Measurements from ENCODE around the gene AGMO.

DNA sequence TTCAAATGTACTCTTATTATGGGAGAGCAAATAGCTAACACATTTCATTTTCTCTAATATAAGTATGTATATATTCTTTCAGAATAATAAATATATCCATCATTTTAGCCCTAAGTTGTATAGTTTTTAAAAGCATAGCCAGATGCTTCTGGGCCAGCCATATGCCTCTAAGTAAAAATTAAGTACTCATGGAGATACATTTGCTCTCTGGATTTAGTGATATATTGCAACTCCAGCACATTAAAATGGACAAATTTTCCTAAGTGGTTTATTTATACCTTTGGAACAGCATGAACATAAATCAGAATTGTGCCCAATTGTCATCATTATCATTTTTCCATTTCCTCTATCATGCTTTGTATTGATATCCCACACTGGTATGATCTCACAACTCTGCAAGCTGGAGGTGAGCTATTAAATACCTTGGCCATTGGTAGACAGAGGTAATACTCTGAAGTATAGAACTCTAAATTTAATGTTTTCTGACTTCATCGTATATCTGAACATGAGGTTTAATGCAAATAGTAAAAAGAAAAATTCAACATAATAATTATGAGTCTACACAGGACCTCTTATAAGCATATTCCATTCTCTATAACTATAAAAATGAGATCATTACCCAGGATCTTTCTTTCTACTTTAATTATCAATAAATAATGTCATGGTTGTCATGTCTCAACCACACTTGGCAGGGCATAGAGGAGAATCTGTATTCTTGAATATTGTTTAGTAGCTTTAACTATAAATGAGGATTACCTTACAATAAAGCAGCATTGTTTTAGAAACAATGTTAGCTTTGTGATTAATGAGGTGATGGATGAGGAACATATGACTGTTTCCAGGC is 90.8 kb downstream of the AGMO start:
- TF ChIP-seq, protein P1, sequence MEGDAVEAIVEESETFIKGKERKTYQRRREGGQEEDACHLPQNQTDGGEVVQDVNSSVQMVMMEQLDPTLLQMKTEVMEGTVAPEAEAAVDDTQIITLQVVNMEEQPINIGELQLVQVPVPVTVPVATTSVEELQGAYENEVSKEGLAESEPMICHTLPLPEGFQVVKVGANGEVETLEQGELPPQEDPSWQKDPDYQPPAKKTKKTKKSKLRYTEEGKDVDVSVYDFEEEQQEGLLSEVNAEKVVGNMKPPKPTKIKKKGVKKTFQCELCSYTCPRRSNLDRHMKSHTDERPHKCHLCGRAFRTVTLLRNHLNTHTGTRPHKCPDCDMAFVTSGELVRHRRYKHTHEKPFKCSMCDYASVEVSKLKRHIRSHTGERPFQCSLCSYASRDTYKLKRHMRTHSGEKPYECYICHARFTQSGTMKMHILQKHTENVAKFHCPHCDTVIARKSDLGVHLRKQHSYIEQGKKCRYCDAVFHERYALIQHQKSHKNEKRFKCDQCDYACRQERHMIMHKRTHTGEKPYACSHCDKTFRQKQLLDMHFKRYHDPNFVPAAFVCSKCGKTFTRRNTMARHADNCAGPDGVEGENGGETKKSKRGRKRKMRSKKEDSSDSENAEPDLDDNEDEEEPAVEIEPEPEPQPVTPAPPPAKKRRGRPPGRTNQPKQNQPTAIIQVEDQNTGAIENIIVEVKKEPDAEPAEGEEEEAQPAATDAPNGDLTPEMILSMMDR (IDR thresholded peaks at IDR 0.05), result no peak
- TF ChIP-seq POLR2A (IDR thresholded peaks at IDR 0.05), result no peak

Data from testis (tissue), 2 donors.